AG09319 (cell line): ENCODE results near the gene NXN.

Experiments used
- DNase-seq: peaks from one replicate; pipeline ENCODE4 v3.0.0-alpha.2; 2010; ENCODE audit warnings: low read depth; ENCODE audit errors: extremely low read depth
- TF ChIP-seq, protein P1 (sequence below): IDR thresholded peaks from 2 replicates; pipeline ENCODE4 v1.5.1; 2011; ENCODE audit warnings: low read depth, mild to moderate bottlenecking, inconsistent platforms, low read length, moderate library complexity

Gene NXN

DNA sequence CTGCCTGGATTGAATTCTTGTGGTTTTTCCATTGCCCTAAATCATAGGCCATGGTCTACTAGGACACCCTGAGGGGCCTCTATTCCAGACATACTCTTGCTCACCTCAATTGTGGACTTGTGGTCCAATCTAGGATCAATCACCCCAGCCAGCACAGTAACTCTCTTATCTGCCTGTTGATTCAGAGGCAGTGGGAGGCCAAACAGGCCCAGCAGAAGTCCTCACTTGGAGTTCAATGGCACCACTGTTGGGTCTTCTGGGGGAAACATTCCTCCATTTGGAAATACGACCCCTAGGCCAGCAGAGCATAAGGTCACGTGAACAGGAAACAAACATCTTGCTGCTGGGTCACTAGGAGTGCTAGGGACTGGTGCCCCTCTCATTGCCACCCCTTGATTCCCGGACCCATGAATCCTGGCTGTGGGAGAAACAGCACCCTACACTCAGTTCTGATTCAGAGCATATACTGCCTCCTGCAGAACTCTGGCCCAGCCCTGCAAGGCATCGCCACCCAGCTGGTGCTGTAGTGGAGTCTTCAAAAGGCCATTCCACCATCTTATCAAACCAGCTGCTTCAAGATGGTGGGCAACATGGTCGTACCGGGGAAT, 6.8 kb upstream of the NXN start:
- TF ChIP-seq, protein P1, sequence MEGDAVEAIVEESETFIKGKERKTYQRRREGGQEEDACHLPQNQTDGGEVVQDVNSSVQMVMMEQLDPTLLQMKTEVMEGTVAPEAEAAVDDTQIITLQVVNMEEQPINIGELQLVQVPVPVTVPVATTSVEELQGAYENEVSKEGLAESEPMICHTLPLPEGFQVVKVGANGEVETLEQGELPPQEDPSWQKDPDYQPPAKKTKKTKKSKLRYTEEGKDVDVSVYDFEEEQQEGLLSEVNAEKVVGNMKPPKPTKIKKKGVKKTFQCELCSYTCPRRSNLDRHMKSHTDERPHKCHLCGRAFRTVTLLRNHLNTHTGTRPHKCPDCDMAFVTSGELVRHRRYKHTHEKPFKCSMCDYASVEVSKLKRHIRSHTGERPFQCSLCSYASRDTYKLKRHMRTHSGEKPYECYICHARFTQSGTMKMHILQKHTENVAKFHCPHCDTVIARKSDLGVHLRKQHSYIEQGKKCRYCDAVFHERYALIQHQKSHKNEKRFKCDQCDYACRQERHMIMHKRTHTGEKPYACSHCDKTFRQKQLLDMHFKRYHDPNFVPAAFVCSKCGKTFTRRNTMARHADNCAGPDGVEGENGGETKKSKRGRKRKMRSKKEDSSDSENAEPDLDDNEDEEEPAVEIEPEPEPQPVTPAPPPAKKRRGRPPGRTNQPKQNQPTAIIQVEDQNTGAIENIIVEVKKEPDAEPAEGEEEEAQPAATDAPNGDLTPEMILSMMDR = no peak
- no peak for DNase-seq

DNA sequence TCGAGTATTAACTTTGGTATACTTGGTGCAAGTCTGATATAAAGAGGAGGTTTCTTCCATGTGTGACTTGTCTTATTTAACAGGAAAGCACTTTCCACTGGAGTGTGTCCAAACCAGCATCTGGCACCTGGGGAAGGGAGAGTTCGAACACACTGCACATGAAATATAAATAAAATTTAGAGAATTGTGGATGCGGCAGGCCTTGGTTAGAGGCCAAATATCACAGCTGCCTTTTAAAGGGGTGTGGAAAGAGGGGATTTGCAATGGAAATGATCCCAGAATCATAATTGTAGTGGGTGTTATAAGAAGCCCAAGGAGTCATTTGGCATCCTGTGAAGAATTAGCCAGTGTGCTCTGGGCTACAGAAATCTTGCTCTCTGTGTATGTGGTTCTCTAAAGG, 4.3 kb upstream of the NXN start:
- no peak for DNase-seq
- TF ChIP-seq, protein P1 = no peak

DNA sequence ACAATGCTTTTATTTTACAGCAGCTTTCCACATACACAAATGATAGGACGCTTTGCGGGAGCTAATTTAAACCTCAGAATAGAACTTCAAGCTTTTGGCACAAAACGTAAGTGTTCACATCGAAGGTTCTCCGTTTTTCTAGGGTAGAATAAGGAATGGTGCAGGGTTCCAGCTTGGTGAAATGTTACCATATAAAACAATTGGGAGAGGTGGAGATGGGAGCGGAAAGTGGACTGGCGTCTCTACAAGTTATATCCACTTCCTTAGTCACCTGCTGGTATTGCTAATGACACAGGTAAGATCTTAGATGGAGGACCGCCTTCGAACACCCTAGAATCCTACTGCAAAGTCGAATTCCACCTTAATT, 1.7 kb upstream of the NXN start:
- DNase-seq = no peak
- TF ChIP-seq, protein P1 = no peak

DNA sequence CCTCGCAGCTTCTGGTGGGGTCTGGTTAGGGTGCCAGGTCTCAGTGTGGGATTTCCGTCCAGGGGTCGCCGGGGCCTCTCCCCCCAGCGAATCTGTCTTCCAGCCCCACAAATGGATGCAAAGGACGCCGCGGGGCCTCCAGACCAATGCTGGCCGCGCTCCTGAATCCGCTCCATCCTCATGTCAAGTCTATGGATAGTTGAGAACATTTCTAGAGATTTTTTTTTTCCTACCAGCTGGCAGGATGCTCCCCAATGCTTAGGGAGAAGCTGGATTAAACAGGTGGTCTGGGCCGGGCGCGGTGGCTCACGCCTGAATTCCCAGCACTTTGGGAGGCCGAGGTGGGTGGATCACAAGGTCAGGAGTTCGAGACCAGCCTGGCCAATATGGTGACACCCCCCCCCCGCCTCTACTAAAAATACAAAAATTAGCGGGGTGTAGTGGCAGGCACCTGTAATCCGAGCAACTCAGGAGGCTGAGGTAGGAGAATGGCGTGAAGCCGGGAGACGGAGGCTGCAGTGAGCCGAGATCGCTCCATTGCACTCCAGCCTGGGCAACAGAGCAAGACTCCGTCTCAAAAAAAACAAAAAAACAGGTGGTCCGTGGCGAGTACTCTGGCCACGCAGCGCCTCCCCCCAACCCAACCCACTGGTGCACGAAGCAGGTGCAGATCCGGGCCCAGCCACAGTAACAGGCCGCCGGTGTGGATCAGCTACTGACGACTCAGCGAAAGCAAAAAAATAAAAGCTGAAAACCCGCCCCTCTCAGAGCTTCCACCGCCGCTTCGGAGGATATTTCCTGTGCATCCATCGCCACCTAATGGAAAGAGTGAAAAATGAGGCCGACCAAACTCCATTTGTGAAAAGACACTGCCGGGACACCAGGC, 1.1 kb upstream of the NXN start:
- TF ChIP-seq, protein P1 = peak; percentile 69
- DNase-seq = no peak

DNA sequence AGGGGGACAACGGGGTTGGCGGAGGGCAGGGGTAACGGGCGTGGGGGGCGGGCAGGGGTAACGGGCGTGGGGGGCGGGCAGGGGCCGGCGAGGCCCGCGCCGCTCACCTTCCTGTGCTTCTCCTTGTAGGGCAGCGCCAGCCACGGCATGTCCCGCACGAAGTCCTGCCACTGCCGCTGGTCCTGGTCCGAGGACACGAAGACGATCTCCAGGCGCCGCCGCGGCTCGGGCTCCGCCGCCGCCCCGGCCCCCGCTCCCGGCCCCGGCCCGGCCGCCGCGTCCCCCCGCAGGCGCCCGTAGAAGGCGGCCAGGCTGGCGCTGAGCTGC, 401 bp downstream of the NXN start:
- no peak for DNase-seq
- TF ChIP-seq, protein P1 = no peak

DNA sequence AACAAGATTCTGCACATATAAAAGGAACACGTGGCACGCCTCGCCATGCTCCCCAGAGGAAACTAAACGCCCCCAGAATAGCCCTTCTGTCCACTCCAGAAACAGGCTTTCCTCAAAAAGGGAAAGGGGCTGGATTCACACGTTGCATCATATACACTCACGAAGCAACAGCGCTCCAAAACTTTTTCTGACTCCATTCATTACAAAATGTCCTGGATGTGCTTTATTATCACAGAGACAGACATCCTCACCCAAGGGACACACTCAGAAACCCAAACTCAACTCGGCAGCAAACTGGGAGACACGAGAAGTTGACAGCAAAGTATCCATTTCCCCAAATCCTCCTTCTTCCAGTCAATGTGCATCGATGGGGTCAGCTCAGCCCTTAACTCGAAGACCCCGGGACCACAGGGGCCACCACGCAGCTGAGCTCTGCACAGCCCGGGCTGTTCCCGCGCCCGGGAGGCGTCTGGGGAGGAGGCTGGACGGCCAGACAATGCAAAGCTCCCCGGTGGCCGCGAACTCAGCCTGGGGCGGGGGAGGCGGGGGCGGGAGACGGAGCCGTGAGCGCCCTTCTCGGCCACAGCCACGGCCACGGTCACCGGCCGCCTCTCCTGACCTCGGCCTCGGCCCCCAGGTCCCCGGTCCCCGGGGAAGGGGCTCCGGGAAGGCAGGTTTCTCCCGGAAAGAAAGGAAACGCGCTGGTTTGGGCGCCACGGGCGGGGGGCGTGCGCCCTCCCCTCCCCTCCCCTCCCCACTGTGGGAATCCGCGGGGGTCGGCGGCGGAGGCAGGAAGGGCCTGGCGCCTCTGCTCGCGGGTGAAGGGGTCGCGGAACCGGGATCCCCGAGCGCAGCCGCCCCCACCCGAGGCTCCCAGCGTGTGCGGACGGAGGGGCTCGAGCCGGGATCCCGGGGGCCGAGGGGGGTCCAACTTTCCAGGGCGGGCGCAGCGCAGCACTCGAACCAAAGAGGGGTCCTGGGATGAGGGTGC, 1.2 kb downstream of the NXN start:
- no peak for DNase-seq
- TF ChIP-seq, protein P1 = no peak

DNA sequence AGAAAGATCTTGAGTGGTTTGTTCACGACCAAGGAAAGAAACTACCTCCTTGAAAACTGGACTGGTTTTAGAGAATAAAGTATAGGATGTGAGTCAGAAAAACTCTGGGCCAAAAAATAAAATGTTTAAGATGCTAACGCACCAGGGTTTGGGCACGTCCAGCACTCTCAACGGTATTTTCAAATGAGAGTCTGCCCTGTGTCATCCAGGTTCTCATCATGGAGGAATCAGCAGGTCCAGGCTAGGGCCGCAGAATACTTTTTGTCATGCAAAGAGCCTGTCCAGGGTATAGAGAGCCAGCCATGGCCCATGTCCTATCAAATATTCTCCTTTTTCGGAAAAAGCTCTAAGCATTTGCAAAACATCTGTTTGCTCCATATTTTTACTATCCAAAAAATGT, 2.4 kb downstream of the NXN start:
- DNase-seq = no peak
- TF ChIP-seq, protein P1 = no peak
